IMR-90 (cell line): ENCODE measurements around the gene POMT2.

Source experiments
- BHLHE40 ChIP-seq: fragments of 150-350 bp; IDR thresholded peaks from 2 replicates; pipeline ENCODE4 v1.6.1; 2016; ENCODE audit warnings: mild to moderate bottlenecking, low read depth, low read length
- CEBPB ChIP-seq: IDR thresholded peaks from 2 replicates; pipeline ENCODE4 v1.6.1; 2012; ENCODE audit warnings: low read depth, low read length, improper control_type of control experiment
- CHD1 ChIP-seq: IDR thresholded peaks from 2 replicates; pipeline ENCODE4 v1.6.1; 2012; ENCODE audit warnings: low read depth, low read length, improper control_type of control experiment
- CTCF ChIP-seq: conservative IDR thresholded peaks from 2 replicates; pipeline ENCODE4 v1.5.1; 2012; ENCODE audit warnings: mild to moderate bottlenecking, low read depth, low read length, improper control_type of control experiment
- ELK1 ChIP-seq: fragments of 150-350 bp; IDR thresholded peaks from 2 replicates; pipeline ENCODE4 v1.6.1; 2016; ENCODE audit warnings: low read depth, mild to moderate bottlenecking, low read length, moderate library complexity, borderline replicate concordance
- MAFK ChIP-seq: IDR thresholded peaks from 2 replicates; pipeline ENCODE4 v1.6.1; 2012; ENCODE audit warnings: low read depth, low read length, improper control_type of control experiment
- MAZ ChIP-seq: IDR thresholded peaks from 2 replicates; pipeline ENCODE4 v1.6.1; 2012; ENCODE audit warnings: low read depth, mild to moderate bottlenecking, low read length, improper control_type of control experiment, moderate library complexity, borderline replicate concordance
- MXI1 ChIP-seq: IDR thresholded peaks from 2 replicates; pipeline ENCODE4 v1.6.1; 2012; ENCODE audit warnings: low read depth, mild to moderate bottlenecking, low read length, moderate library complexity, borderline replicate concordance
- NFE2L2 ChIP-seq: fragments of 150-350 bp; IDR thresholded peaks from 2 replicates; pipeline ENCODE4 v1.6.1; 2016; ENCODE audit warnings: low read depth, mild to moderate bottlenecking, low read length
- POLR2A ChIP-seq: IDR thresholded peaks from 2 replicates; pipeline ENCODE4 v1.6.1; 2012; ENCODE audit warnings: mild to moderate bottlenecking, low read depth, low read length
- RAD21 ChIP-seq: IDR thresholded peaks from 2 replicates; pipeline ENCODE4 v1.6.1; 2012; ENCODE audit warnings: low read length, improper control_type of control experiment
- RCOR1 ChIP-seq: IDR thresholded peaks from 2 replicates; pipeline ENCODE4 v1.6.1; 2012; ENCODE audit warnings: mild to moderate bottlenecking, low read length, improper control_type of control experiment; ENCODE audit not compliant: insufficient replicate concordance
- SMC3 ChIP-seq: fragments of 150-350 bp; IDR thresholded peaks from 2 replicates; pipeline ENCODE4 v1.6.1; 2016; ENCODE audit warnings: low read depth, mild to moderate bottlenecking, antibody characterized with exemption, low read length, moderate library complexity

- no peak for TF ChIP-seq CEBPB
- TF ChIP-seq POLR2A: no peak
- TF ChIP-seq CTCF: no peak
- TF ChIP-seq RCOR1: no peak
- no peak for TF ChIP-seq CHD1
- no peak for TF ChIP-seq MAZ
- TF ChIP-seq MAFK: no peak
- TF ChIP-seq RAD21: no peak
- TF ChIP-seq MXI1: no peak
- no peak for TF ChIP-seq SMC3
- no peak for TF ChIP-seq NFE2L2
- TF ChIP-seq BHLHE40: no peak
- no peak for TF ChIP-seq ELK1
Observed at GRCh38 chr14:77305696-77306095, 15.0 kb downstream of the POMT2 start.
